Activated CD4-positive, alpha-beta T cell treated with anti-CD3 and anti-CD28 coated beads, Interleukin-2, amount 50 U/mL, for 4 hours (primary cell): ENCODE results near the gene CEP112.

ENCODE experiments used
- DNase-seq, 2 experiments: peaks; one replicate each; pipeline ENCODE4 v3.0.0-alpha.2; 2020

The CEP112 gene

DNA sequence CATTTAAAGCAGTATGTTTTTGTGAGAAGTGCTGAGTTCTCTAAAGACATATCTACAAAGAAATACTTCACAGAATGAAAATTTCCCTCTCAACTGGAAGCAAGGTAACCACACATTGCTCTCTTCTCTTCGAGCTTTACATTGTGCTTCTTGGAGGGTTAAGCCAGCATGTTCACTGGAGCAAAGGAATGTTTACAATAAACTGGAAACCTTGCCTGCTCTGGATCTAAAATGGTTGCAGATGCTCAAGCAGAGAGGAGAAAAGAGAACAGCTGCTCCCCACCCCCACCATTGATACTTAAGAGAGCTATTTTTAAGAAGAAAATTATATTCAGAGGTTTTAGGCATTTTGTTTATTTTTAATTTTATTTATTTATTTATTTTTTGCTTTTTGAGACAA, 213.1 kb downstream of the CEP112 start:
- no peak for DNase-seq

DNA sequence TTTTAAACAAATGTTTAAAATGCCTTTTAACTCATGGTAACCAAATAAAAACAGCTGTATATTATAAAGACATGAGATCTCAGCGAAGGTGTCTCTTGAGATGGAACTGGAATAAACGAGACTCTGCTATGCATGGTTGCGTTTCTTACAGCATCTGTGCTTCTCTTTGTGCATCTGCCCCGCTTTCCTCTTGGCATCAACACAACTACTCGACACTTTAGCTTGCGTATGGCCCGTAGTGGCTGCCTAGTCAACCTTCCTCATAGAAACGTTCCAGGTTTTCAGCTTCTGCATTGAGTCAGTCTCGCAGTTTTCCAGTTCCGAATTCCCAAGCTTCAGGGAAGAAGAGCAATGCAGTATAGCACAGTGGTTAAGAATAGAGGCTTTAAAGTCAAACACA, 214.9 kb downstream of the CEP112 start:
- no peak for DNase-seq

DNA sequence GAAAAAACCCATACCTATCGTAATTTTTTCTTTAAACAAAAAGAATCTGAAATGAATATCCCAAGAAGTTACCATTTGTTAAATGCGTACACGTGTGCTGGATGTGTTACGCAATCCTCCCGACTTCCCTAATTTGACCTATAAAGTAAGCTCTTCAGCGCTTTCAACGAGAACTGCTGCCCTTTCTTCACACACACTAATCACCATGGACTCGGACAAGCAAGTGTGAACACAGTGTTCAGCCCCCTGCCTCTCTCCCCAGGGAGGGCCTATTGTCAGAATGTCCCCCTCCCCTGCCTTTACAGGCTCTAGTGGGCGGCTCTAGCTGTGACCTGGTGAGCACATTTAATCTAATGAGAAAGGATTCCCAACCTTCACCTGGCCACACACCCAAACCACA, 216.1 kb downstream of the CEP112 start:
- DNase-seq: no peak

DNA sequence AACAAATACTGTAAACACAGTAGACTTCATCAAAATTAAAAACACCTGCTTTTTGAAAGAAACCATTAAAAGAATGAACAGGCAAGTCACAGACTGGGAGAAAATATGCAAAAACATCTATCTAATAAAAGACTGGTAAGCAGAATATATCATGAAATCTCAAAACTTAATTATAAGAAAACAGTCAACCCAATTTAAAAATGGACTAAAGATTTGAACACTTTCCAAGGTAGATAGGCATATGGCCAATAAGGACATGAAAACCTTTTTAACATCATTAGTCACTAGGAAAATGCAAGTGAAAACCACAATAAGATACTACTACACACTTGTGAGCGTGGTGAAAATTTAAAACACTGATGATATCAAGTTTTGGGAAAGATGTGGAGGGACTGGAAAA, 218.7 kb downstream of the CEP112 start:
- no peak for DNase-seq

DNA sequence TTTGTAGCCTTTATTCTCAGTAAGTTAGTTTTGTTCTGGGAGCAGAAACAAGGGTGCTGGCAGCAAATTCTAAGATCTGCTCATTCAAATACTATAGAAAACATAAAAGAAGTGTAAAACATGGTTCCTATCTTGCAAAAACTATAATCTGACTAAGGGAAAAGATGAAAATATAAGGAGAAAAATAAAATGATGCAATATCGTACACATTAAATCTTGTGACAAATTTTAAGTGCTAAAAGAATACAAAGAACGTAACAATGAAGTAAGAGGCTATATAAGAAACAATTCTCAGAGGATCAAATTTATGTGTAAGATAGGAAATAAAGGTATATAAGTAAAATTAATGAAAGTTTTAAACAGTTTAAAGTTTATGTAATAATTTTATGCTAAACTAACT, 224.6 kb downstream of the CEP112 start:
- no peak for DNase-seq

DNA sequence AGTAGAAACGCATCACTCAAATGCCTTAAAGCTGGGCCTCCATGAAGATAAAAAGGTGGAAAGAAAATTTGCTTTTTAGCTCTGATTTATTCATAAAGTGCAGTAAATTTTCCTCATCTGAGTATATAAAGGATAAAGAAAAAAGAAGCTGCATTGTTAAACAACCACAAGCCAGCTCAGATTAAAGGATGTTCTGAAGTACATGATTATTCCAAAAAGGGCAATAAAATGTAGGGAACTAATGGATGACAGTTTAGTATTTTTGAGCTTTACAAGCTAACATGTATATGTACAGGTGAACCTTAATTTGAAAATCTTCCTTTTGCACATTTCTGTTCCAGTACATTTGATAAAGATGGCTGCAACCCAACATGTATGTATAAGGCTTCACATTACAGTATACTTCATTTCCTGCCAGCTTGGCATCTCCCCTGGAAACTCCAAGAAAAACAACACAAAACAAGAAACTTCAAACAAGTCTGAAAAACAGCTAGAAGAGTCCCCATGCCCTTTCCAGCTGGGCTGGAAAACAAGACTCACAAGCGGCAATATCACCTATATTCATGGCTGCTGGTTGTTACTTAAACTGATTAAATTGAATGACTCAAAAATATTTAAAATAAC, 225.7 kb downstream of the CEP112 start:
- DNase-seq: no peak

DNA sequence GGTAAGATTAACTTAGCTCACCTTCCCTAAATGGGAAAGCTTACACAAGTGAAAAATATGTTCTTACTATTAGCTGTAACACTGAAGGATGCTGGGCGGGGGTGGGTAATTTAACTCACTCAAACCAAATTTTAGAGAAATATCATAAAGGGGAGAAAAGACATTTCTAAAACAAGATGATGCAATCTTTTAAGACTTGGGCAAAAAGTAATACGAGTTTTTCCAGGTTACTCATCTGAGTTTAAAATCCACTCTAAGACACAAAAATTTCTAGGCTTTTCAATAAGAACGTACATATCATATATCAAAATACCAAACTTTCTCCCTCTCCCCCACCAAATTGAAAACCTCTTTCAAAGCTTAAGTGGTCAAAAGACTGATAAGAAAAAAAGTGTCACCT, 228.8 kb downstream of the CEP112 start:
- no peak for DNase-seq

DNA sequence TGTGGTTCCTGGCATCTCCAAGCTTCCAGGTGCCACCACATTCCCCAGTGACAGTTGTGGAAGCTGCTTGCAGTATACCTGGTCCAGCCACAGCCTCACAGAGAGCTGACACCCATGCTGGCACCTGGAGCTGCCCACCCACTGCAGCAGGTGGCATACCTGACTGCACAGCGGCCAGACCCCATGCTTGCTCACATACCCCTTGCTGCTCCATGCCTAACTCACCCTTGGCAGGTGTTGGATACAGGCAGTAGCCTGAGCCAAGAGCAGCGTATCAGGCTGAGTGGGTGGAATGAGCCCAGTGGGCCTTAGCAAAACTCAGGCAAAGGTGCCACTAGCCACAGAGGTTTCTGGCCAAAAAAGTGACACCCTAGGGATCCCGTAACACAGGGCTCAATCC, 232.3 kb downstream of the CEP112 start:
- DNase-seq: no peak

DNA sequence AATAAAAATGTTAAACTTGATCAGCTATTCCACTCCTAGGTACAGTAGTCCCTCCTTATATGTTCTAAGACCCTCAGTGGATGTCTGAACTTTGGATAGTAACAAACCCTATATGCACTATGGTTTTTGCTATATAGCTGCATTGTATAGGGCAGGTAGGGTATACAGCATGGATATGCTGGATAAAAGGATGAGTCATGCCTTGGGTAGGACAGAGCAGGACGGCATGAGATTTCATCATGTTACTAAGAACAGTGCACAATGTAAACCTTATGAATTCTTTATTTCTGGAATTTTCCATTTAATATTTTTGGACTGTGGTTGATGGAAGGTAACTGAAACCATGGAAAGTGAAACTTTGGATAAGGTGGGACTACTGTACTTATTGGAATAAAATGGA, 235.1 kb downstream of the CEP112 start:
- DNase-seq: no peak

DNA sequence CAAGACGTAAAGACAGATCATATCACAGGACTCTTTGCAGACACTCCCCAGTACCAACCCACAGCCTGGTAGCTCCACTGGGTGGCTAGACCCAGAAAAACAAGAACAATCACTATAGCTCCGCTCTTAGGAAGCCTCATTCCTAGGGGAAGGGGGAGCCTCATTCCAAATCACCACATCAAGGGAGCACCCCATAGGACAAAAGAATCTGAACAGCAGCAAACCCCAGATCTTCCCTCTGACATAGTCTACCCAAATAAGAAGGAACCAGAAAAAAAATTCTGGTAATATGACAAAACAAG, 237.8 kb downstream of the CEP112 start:
- DNase-seq: no peak

DNA sequence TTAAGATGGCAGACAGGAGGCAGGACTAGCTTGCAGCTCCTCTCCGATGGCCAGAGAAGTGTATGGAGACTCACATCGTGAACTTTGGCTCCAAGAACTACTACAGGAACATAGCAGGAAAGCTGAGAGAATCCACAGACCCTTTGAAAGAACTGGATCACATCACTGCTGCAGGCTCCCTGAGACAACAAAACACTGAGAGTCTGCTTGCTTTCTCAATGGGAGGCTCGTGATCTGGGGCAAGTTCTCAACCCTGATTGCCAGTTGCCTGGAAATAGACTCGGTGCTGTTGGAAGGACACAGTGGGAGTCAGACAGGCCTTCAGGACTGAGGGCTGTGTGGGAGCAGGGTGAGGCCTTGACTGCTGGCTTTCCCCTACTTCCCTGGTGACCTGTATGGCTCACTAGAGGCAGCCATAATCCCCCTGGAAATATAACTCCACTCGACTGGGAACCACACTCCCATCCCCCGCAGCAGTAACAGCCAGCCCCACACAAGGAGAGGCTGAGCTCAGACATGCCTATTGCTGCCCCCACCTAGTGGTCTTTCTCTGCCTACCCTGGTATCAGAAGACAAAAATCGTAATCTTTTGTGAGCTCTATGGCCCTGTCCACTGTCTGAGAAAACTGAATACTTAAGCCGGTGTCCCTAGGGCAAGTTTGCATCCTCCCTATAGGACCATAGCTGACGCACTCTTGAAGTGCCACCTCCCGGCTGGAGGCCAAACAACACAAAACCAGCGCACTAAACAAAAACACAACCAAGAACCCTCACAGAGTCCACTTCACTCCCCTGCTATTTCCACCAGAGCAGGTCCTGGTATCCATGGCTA, 238.4 kb downstream of the CEP112 start:
- no peak for DNase-seq

DNA sequence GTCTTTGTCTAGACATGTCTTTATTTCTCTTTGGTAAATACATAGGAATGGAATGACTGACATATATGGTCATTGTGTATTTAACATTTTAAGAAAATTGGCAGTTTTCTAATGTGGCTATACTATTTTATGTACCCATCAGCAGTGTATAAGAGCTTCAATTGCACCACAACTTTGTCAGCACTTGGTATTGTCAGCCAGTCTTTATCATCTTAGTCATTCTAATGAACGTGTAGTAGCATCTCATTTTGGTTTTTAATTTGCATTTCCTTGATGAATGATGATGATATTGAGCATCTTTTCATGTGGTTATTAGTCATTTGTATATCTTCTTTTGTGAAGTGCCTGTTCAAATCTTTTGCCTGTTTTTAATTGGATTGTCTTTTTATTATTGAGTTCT, 239.3 kb downstream of the CEP112 start:
- DNase-seq: no peak

DNA sequence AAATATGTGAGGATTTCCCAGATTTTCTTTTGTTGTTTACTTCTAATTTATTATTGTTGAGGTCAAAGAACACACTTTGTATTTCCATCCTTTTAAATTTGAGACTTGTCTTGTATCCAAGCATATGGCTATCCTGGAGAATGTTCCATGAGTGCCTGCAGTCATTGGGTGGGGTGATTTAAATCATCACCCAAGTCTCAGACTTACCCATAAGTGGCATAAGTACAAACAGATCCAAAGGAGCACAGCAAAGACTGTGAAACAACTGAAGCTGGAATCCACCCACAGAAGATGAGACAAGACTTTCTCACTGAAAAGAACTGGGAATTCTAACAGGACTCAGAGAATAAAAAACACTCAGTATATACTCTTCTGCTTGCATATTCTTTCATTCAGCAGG, 239.9 kb downstream of the CEP112 start:
- no peak for DNase-seq

DNA sequence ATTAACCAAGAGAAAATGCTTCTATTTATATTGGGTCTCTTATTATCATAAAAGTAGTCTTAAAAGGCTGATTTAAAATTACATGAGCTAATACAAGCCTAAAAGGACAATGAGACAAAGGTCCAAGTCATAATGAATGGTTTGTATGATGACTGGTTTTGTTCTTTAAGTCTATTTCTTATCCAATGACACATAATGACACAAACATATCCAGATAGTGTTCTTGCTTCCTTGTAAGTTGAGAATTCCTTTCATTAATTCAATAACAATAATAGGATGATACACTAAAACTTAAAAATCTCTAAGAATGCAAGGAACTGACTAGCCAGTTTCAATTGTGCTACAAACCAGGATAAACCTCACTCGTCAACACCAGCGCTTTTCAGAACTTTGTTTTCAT, 244.1 kb downstream of the CEP112 start:
- no peak for DNase-seq

DNA sequence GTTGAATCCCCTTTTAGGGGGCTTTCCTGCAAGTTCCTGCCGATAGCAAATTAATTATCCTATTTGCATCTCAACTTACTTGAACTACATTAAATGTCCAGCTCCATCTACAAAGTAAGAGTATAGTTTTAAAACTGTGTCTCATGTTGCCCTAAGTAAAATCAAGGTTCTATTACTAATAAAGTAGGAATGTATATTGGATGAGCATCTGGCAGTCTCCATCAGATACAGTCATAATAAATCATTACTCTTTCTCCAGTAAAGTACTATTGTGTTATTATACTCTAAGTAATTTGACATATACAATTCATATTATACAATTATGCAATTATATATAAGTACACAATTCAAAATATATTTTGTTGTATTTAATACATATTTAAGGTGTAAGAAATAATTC, 249.3 kb downstream of the CEP112 start:
- DNase-seq: no peak

DNA sequence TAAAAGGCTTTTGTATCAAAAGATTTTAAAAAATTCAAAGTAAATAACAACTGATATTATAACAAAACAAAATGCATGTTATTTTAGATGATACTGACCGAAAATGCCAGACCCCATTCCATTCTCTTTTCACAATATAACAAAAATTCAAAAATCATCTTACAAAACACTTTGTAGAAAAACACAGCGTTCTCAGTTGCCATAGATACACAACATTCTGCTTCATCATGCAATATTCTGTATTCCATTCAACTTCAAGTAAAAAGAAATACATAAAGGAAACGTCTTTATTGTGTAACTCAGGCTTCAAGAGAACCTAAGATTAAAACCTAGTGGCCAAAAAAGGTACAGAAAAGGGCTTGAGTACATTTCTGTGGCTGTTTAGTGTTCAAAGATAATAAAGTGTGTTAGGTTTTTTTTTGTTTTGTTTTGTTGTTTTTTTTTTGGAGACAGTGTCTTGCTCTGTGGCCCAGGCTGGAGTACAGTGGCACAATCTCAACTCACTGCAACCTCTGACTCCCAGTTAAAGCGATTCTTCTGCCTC, 250.5 kb downstream of the CEP112 start:
- no peak for DNase-seq

DNA sequence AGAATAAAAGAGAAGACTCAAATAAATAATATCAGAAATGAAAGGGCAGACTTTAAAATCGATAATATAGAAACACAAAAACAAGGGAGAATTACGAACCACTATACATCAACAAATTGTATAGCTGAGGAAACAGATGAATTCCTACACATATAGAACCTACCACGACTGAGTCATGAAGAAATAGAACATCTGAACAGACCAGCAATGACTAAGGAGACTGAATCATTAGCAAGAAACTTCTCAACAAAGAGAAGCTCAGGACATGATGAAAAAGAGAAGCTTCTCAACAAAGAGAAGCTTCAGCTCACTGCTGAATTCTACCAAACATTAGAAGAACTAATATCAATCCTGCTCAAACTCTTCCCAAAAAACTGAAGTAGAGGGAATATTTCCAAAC, 255.9 kb downstream of the CEP112 start:
- no peak for DNase-seq

DNA sequence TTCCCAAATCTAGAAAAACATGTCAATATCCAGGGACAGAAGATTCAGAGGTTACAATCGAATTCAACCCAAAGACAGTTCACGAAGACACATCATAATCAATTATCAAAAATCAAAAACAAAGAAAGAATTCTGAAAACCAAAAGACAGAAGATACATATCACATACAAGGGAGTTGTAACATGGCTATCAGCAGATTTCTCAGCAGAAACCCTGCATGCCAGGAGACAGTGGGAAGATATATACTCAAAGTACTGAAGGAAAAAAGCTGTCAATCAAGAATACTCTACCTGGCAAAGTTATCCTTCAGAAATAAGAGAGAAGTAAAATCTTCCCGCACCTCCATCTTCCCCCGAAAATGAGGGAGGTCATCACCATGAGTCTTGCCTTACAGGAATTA, 258.6 kb downstream of the CEP112 start:
- DNase-seq: no peak

DNA sequence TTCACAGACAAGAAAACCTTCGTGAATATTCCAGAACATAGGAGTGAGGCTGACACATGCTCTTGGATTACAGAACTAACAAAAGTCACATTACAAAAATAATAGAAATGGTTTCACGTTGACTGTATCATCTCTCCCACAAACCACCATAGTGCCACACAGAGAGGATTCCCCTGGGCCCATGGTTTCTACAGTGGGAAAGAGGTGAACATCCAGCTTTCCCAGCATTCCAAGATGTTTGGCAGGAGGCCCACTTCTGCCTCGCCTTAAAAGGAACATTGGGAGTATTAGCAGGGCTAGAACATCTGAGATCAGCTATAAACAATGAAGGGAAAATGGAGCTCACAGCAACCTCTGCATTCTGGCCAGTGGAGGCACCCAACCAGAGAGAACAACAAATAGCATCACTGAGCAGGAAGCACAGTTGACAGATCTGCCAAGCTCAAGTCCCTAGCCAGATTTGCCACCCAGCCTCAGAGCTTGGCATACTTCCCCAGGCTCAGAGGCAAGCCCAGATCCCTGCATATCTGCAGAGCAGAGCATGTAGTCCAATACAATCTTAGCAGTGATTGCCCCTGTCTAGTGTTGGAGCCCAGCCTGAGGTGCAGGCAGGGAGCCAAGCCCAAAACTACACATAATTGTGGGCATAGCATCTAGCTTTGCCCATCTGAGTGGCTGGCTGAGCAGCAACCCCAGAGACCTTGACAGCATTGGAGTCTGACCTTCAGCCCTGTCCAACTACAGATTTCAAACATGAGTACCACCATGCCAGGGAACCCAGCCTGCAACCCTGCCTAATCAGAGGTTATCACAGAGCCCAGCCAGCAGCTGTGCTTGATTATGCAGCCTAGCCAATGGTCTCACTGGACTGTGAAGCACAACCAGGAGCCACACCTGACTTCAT, 260.4 kb downstream of the CEP112 start:
- no peak for DNase-seq

DNA sequence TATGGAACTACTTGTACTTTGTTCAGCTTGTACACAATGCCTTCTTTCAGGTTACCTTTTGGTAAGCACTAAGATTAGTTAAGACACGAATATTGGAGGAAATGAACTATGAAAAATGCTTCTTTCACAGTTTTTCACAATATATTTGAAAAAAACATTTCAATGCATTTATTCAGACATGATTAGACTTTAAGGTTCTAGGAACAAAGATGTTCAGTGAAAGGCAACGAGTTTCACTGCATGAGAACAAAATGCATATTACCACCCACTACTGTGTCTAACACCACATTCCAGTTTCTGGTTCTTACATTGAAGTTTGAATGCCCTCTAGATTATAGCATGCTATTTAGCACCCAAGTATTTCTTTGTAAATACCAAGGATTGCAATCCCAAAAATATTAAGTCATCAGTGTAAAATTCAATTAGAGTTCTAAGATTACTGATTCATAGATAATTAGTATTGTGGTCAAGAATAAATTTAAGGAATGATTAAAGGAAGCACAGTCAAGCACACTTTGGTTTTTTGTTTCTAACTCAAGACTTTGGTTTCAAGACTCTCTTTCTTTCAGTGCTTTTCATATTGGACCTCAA, 261.7 kb downstream of the CEP112 start:
- DNase-seq: no peak

DNA sequence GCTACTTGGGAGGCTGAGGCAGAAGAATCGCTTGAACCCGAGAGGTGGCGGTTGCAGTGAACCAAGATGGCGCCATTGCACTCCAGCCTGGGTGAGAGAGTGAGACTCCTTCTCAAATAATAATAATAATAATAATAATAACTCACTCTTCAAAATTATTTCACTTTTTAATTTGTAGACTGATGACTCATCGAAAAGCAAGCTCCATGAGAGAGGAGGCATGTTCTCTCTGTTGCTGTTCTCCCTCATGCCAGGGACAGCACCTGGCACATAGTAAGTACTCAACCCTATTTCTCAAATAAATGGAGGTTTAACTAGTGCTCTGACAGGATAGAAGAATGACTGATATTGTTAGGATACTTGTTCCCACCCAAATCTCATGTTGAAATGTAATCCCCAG, 265.3 kb downstream of the CEP112 start:
- DNase-seq: no peak

DNA sequence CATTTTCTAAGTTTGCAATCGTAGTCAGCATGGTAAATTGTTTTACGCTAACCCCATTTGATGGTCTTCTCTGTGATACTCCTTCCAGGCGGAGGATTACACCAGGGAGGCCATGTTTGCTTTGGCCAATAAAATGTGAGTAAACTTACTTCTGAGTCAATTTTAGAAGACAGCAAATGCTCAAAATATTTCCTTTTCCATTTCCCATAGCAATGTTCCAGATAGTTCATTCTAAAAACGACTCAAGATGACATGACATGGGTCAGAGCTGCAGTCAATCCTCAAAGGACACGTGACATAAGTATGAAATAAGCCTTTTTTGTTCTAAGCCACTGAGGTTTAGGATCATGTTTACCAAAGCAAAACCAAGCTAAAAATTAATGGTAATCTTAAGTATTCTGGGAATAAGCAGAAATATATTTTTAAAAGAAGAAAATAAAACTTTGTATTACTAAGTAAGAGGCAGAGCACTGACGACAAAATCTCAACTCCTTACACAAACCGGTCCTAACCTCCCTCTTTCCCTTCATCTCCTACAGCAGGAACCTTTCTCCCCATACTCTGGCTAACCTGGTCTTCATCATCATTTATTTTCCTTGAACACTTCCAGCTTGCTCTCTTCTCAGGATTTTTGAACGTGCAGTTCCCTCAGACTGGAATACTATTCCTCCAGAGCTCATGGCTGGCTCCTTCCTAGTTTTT, 266.2 kb downstream of the CEP112 start:
- no peak for DNase-seq

DNA sequence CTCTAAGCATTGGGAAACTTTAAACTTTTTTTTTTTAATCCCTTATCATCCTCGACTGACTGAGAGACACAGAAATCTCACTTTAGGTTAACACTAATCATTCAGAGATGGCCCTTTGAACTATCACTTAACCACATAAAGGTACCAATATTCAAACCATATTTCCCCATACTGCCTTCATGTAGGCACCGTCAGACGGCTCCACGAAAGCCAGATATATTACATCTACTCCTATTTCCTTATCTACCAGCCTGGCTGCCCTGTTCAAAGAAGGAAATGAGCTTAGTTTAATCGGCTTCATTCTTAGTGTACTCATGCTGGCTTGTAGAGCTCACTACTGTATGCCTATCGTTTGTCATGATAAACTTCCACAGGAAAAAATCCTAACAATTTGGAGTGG, 270.9 kb downstream of the CEP112 start:
- no peak for DNase-seq
